Fibroblast of pulmonary artery (primary cell): Measurements from ENCODE around the gene ABHD2.

Source experiments
- DNase-seq: peaks from one replicate; pipeline ENCODE4 v3.0.0-alpha.2; 2010; ENCODE audit warnings: low read depth
- H3K4me3 ChIP-seq: replicated peaks from 2 replicates; pipeline ENCODE4 v1.5.1; 2011; ENCODE audit warnings: low read depth, mild to moderate bottlenecking, control low read depth, low read length, moderate library complexity
- TF ChIP-seq, protein P1 (sequence below): IDR thresholded peaks from 2 replicates; pipeline ENCODE4 v1.5.1; 2011; ENCODE audit warnings: mild to moderate bottlenecking, control low read depth, low read length, inconsistent platforms; ENCODE audit errors: missing control alignments

Gene ABHD2

DNA sequence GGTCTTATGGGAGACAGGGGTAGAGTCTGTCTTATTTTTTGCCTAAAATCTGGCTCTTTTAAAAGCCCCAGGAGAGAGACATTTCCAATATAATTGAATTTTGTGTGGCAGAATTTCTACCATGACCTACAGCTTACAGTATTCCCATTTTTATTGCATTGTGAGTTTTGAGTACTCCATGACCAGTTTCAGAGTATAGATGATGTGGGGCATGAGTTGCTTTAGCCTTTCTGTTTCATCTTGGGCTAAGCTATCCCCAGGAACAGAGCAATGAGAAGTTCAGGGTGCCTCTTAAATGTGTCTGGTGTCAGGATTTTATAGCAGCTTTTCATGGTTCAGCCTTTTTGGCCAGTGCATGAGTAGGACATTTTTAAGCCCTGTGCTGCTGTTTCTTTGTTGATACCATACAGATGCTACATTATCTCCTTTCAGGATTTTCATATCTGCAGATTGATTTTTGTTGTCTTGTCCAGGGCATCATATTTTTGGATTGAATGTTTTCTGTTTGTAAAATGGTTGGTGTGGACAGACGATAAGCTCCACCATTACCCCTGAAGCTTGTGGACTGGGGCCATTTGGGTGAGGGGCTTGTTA, 3.5 kb downstream of the ABHD2 start:
- H3K4me3 ChIP-seq: peak overlapping the region; percentile 43
- no peak for DNase-seq
- TF ChIP-seq, protein P1, sequence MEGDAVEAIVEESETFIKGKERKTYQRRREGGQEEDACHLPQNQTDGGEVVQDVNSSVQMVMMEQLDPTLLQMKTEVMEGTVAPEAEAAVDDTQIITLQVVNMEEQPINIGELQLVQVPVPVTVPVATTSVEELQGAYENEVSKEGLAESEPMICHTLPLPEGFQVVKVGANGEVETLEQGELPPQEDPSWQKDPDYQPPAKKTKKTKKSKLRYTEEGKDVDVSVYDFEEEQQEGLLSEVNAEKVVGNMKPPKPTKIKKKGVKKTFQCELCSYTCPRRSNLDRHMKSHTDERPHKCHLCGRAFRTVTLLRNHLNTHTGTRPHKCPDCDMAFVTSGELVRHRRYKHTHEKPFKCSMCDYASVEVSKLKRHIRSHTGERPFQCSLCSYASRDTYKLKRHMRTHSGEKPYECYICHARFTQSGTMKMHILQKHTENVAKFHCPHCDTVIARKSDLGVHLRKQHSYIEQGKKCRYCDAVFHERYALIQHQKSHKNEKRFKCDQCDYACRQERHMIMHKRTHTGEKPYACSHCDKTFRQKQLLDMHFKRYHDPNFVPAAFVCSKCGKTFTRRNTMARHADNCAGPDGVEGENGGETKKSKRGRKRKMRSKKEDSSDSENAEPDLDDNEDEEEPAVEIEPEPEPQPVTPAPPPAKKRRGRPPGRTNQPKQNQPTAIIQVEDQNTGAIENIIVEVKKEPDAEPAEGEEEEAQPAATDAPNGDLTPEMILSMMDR: no peak

DNA sequence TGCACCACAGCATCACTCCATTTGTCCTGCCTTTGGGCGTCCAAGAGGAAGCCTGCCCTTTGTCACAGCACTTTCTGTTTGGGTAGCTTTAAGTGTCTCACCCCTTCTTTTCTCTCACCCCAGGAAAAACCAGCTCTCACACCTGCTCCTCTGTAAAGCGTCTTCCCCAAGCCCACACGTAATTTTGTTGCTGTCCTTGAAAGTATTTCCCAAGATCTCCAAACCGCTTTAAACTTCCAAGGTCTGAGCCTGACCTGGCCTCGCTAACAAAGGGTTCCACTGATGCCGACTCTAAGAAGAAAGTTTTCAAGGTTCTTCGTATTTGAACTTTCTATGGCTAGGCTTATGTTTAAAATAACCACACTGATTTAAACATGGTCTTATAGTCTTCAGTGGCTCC, 5.3 kb downstream of the ABHD2 start:
- no peak overlapping the region for H3K4me3 ChIP-seq
- TF ChIP-seq, protein P1: no peak
- no peak for DNase-seq

DNA sequence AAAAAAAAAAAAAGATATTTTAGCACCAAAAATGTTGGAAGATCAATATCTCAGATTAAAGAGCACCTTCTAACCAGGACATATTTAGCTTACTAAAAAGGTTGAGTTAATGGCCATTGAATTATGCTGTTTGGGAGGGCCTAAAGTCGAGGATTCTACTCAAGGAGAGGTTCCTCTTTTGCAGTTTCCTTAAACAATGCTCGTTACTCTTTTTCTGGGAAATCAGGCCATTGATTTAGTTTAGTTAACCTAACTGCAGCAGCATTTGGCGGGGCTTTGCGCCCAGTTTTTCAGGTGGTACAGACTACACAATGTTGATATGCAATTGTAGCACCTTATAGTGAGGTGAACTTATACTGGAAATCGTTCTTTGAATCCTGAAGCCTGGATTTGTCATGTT, 6.8 kb downstream of the ABHD2 start:
- no peak overlapping the region for H3K4me3 ChIP-seq
- DNase-seq: no peak
- TF ChIP-seq, protein P1: no peak

DNA sequence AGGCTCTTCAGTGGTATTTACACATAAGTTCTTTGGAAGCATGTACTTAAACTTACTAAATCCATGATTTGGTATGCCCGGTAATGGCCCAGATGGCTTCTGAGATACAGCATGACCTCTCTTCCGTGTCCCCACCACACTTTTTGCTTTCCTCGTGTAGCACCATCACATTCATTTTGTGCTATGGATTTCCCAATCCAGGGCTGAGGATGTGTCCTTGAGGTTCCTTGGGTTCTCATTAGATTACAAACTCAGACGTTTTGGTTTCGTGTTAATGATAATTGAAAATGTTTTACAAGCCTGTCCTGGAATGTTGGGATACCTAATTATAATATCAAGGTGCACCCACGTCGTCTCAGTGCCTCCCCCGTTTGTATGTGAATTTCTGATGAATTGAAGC, 7.3 kb downstream of the ABHD2 start:
- DNase-seq: no peak
- no peak overlapping the region for H3K4me3 ChIP-seq
- TF ChIP-seq, protein P1: no peak

DNA sequence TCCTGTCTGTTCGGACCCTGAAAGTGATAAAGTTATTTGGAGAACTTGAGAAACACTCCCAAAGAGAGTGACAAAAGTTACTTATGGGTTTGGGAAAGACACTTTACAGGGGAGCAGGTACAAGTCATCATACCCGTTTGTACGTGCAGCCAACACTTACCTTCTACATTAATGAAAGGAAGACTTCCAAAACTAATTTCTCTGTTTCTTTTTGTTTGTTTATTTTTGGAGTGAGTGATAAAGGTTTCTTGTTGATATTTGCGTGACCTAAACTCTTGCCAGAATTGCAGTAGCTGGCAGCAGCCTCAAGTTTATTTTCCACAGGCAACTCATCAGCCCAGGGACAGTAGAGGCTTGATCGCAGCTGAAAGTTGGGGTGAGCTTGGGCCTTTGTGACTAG, 8.4 kb downstream of the ABHD2 start:
- H3K4me3 ChIP-seq: no peak overlapping the region
- no peak for DNase-seq
- TF ChIP-seq, protein P1: no peak

DNA sequence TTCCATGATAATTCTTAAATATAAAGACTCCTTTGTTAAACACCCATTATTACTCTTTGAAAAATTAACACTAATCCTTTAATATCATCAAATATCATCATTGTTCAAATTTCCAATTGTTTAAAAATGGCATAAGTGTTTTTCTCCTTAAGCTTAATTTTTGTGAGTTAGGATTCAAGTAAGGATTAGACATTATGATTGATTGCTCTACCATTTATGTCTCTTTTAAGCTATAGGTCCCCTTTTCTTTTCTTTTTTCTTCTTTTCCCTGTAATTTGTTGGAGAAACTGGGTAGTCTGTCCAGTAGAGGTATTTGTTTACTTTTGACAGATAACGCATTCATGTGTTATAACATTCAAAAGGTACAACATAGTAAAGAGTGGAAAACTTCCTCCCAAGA, 9.1 kb downstream of the ABHD2 start:
- TF ChIP-seq, protein P1: no peak
- DNase-seq: no peak
- H3K4me3 ChIP-seq: no peak overlapping the region

DNA sequence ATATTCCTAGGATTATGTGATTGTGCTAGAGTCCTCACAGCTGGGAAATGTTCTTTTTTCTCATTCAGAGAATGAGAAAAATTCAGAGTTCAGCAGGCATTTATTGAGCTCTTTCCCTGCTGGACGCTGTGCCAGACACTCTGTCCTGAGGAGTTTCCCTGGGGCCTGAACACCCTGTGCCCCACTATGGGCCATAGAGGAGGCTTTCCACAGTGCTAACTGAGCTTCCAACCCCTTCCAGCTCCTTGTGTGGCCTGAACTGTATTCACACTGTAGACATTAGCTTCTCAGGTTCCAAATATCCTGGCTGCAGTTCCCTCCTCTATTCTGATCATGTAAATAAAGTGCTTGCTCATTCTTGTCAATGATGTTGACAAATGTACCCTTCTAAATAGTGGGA, 10.0 kb downstream of the ABHD2 start:
- no peak for DNase-seq
- no peak overlapping the region for H3K4me3 ChIP-seq
- TF ChIP-seq, protein P1: no peak
